Stomach (tissue), 9 donors: ENCODE data around the gene PARVB. TPM values are rescaled to one million over a fixed set of nuclear protein-coding genes. Genes with fewer than 3 reads are reported as not detected.

Source experiments
- DNase-seq, 2 donors: peaks; one replicate each; pipeline versions ENCODE4 v3.0.0 to v3.0.0-alpha.2; 2013 to 2019
- H3K27ac ChIP-seq, 5 donors: fragments of 200-600 bp in 4 of 5; sonication (generic) in 4 of 5; one replicate each; pipeline ENCODE4 v1.5.1; 2013 to 2019; ENCODE audit warnings: mild to moderate bottlenecking in 1 of 5, moderate library complexity in 1 of 5
- H3K27me3 ChIP-seq, 3 donors: fragments of 200-600 bp; sonication (generic); one replicate each; pipeline ENCODE4 v1.5.1; 2017 to 2019; ENCODE audit warnings: mixed run types in 1 of 3
- H3K36me3 ChIP-seq, 4 donors: fragments of 200-600 bp; sonication (generic); 1 replicate in 3 of 4; 2 replicates in 1 of 4; pipeline ENCODE4 v1.5.1; 2016 to 2019
- H3K4me1 ChIP-seq, 4 donors: fragments of 200-600 bp; sonication (generic); one replicate each; pipeline ENCODE4 v1.5.1; 2016 to 2019
- H3K4me3 ChIP-seq, 4 donors: fragments of 200-600 bp; sonication (generic) in 3 of 4; one replicate each; pipeline ENCODE4 v1.5.1; 2016 to 2019; ENCODE audit warnings: mild to moderate bottlenecking in 1 of 4
- H3K9me3 ChIP-seq, 4 donors: fragments of 200-600 bp; sonication (generic); one replicate each; pipeline ENCODE4 v1.5.1; 2016 to 2019
- EP300 ChIP-seq: sonication (generic); formaldehyde crosslinking; IDR thresholded peaks from one replicate; pipeline ENCODE4 v1.6.1; 2017; ENCODE audit warnings: antibody characterized with exemption
- POLR2A ChIP-seq, 4 donors: fragments of 450-650 bp; IDR thresholded peaks; one replicate each; pipeline ENCODE4 v1.6.1; 2016; ENCODE audit warnings: antibody characterized with exemption in 4 of 4, control low read depth in 2 of 4, mild to moderate bottlenecking in 1 of 4, moderate library complexity in 1 of 4
- POLR2AphosphoS5 ChIP-seq, 3 donors: sonication (generic); formaldehyde crosslinking; IDR thresholded peaks; one replicate each; pipeline ENCODE4 v1.6.1; 2016; ENCODE audit warnings: antibody characterized with exemption in 3 of 3
- WGBS, 5 donors: extraction: QIAGEN DNeasy Blood & Tissue Kit in 3 of 5; methylation state at CpG; one replicate each; pipeline versions ENCODE4 v1.1.5 to v1.1.7; 2013 to 2018; 5-methylcytosine and 5-hydroxymethylcytosine counted together
- intact Hi-C: fragments of 100-400 bp; cut with DNase I; formaldehyde crosslinking; loops from one replicate; pipeline ENCODE4 v1.15.1; 2023; ENCODE audit warnings: low total_unique reads
- polyA plus RNA-seq, 3 donors: library from polyadenylated mRNA; stranded (reverse); fragments of 200-250 nt; gene quantifications; one replicate each; pipeline ENCODE4 v1.2.3, GENCODE V29; 2013
- total RNA-seq, 5 donors: library from RNA; depleted of rRNA; stranded (reverse); fragments of >200 nt; gene quantifications; one replicate each; pipeline versions ENCODE4 v1.1.0 to v1.2.3, GENCODE V29; 2014 to 2016
- TF ChIP-seq, protein P1 (sequence below), 7 experiments: fragments of 450-650 bp in 4 of 7; fragments of 200-600 bp in 3 of 7; sonication (generic) in 3 of 7; IDR thresholded peaks; one replicate each; pipeline ENCODE4 v1.5.1; 2016 to 2019; ENCODE audit warnings: antibody characterized with exemption in 7 of 7, control low read depth in 2 of 7, mild to moderate bottlenecking in 1 of 7
- donor health status: healthy with polysubstance abuse.
- donor health status: Bipolar disorder and iron deficiency.
- donor health status: healthy.

PARVB gene
- total and polyA plus RNA-seq, 8 donors, result 2.9 to 143 (median 19.1) TPM

GRCh38 chr22:44196731-44197131 is 172.6 kb downstream of the PARVB start:
- no peak for TF ChIP-seq EP300
- no peak for TF ChIP-seq POLR2AphosphoS5 (IDR thresholded peaks at IDR 0.05)
- TF ChIP-seq, protein P1, sequence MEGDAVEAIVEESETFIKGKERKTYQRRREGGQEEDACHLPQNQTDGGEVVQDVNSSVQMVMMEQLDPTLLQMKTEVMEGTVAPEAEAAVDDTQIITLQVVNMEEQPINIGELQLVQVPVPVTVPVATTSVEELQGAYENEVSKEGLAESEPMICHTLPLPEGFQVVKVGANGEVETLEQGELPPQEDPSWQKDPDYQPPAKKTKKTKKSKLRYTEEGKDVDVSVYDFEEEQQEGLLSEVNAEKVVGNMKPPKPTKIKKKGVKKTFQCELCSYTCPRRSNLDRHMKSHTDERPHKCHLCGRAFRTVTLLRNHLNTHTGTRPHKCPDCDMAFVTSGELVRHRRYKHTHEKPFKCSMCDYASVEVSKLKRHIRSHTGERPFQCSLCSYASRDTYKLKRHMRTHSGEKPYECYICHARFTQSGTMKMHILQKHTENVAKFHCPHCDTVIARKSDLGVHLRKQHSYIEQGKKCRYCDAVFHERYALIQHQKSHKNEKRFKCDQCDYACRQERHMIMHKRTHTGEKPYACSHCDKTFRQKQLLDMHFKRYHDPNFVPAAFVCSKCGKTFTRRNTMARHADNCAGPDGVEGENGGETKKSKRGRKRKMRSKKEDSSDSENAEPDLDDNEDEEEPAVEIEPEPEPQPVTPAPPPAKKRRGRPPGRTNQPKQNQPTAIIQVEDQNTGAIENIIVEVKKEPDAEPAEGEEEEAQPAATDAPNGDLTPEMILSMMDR (IDR thresholded peaks at IDR 0.05), result no peak
- no peak for TF ChIP-seq POLR2A (IDR thresholded peaks at IDR 0.05)
- WGBS, 5 donors, result 74 to 80% (median 78%) methylated on average over 9 to 10 of the region's 10 CpGs
- DNase-seq, result no peak

DNA sequence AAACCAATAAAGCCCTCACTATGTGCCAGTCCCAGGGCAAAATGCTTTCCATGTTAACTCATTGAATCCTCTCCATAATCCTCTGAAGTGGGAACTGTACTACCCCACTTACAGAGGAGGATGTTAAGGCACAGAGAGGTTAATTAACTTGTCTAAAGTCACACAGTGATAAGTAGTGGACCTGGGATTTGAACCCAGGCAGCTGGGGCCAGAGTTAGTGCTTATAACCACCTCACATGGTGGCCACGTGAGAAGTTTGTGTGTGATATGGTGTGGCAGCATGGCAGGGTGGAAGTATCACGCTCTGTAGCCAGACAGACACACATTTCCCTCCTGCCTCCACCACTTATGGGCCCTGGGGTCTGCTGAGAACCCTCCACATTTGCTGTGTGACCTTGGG is 173.2 kb downstream of the PARVB start:
- peaks cover 0 to 47% (median 6%) of the 10 kb centered on the region in 3 donors for H3K27me3 ChIP-seq
- WGBS, 5 donors, result 83 to 100% (median 89%) methylated on average over 2 of the region's 2 CpGs
- no peak overlapping the region for H3K4me3 ChIP-seq
- peaks cover 0 to 24% (median 0%) of the 10 kb centered on the region in 4 donors for H3K36me3 ChIP-seq
- no peak for DNase-seq
- H3K27ac ChIP-seq, result no peak overlapping the region
- intact Hi-C loops, result no loop called here
- no peaks in the 10 kb centered on the region for H3K4me1 ChIP-seq
- TF ChIP-seq POLR2A (IDR thresholded peaks at IDR 0.05), result no peak
- TF ChIP-seq, protein P1 (IDR thresholded peaks at IDR 0.05), result no peak
- no peak for TF ChIP-seq EP300
- H3K9me3 ChIP-seq, result no peaks in the 10 kb centered on the region

More at GRCh38 chr22:44196731-44197131, 172.6 kb downstream of the PARVB start:
- Histone ChIP-seq H3K36me3 (peaks cover 0 to 23% (median 0%) of the 10 kb centered on the region in 4 donors), H3K27me3 (peaks cover 0 to 43% (median 6%) of the 10 kb centered on the region in 3 donors), H3K4me3 (no peak overlapping the region), H3K9me3 (no peaks in the 10 kb centered on the region), H3K27ac (no peak overlapping the region), H3K4me1 (no peaks in the 10 kb centered on the region)
- intact Hi-C loops, result no loop called here

DNA sequence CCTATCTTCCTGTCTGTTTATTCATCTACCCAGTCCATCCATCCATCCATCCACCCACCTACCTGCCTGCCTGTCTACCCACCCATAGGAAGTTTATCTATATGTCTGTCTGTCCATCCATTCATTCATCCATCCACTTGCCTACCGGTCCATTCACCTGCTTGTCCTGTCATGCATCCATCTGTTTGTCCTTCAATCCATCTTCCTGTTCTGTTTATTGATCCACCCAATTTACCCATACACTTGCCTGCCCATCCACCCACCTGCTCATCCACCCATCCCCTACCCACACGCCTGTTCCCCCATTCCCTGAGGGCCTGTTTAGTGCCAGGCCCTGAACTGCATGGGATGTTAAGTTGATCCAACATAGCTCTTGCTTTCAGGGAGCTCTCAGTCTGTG is 175.1 kb downstream of the PARVB start:
- Histone ChIP-seq H3K36me3 (peaks cover 0 to 24% (median 0%) of the 10 kb centered on the region in 4 donors), H3K9me3 (no peaks in the 10 kb centered on the region), H3K27ac (no peak overlapping the region), H3K4me3 (no peak overlapping the region), H3K27me3 (peaks cover 0 to 47% (median 6%) of the 10 kb centered on the region in 3 donors), H3K4me1 (no peaks in the 10 kb centered on the region)
- no peak for DNase-seq
- intact Hi-C loops, result no loop called here
- no peak for TF ChIP-seq POLR2A (IDR thresholded peaks at IDR 0.05)
- TF ChIP-seq, protein P1 (IDR thresholded peaks at IDR 0.05), result no peak
- no peak for TF ChIP-seq POLR2AphosphoS5 (IDR thresholded peaks at IDR 0.05)
- no peak for TF ChIP-seq EP300
- 68 to 90% (median 85%) methylated on average over 2 of the region's 2 CpGs for WGBS, 5 donors

GRCh38 chr22:44199866-44200265 is 175.8 kb downstream of the PARVB start:
- Histone ChIP-seq H3K27me3 (peaks cover 0 to 46% (median 6%) of the 10 kb centered on the region in 3 donors), H3K9me3 (no peaks in the 10 kb centered on the region), H3K27ac (no peak overlapping the region), H3K4me3 (no peak overlapping the region), H3K4me1 (no peaks in the 10 kb centered on the region), H3K36me3 (peaks cover 0 to 24% (median 0%) of the 10 kb centered on the region in 4 donors)
- intact Hi-C loops, result no loop called here
- DNase-seq, result no peak
- WGBS, 5 donors, result 70 to 82% (median 82%) methylated on average over 5 of the region's 5 CpGs
- TF ChIP-seq POLR2AphosphoS5 (IDR thresholded peaks at IDR 0.05) (no peak), EP300 (no peak), POLR2A (IDR thresholded peaks at IDR 0.05) (no peak)
- TF ChIP-seq, protein P1 (IDR thresholded peaks at IDR 0.05), result no peak
